ENCODE results near the gene ADAMTS7. TPM values are rescaled to one million over a fixed set of nuclear protein-coding genes. Genes with fewer than 3 reads are reported as not detected.
A peak's percentile ranks its signal among the peaks of the same experiment; 100 is the strongest.

Gene ADAMTS7
- total and polyA plus RNA-seq, 2 of the 13 experiments (the other 11 are each of a cell fraction or from before 2014, with no cell fraction given), result 0.09 to 0.12 TPM

GRCh38 chr15:78811825-78812183 lies 540 bp upstream of the ADAMTS7 start (continued):
- TF ChIP-seq ZNF687 (CRISPR knock-in tag; IDR thresholded peaks at IDR 0.05) (peak; percentile 28; the same call in 1 of the 2 replicates), RORA (CRISPR knock-in tag; IDR thresholded peaks at IDR 0.05) (no peak), SMAD1 (CRISPR knock-in tag; IDR thresholded peaks at IDR 0.05; ENCODE audit: borderline replicate concordance, low read depth) (no peak), HINFP (CRISPR knock-in tag; IDR thresholded peaks at IDR 0.05; ENCODE audit: low read depth) (no peak)

- H3K9ac ChIP-seq (ENCODE audit: insufficient read depth, low read depth, low read length), result no peak overlapping the region
- peak overlapping the region; percentile 85 for H3K4me2 ChIP-seq (ENCODE audit: low read depth, low read length)
- intact Hi-C loops (cut with micrococcal nuclease; ENCODE audit: unreplicated experiment) (loop anchor here (5.0 kb wide), 1 partner anchor 52 kb away; no protein-coding TSS in a partner anchor), in situ Hi-C loops (cut with HindIII; ENCODE audit: extremely low pct_ligation_motif_present, low pct_unique_long_range_greater_than_20kb) (no loop called here)
- ATAC-seq, result peak; percentile 51
- BruUV-seq (replicated peaks), result no TSS peak
- ChIA-PET CTCF (ENCODE audit: low intra/inter-chr PET ratio, low total read pairs) (no interaction called here), POLR2A (no interaction called here)
- H4K20me1 ChIP-seq (ENCODE audit: insufficient read depth, low read length), result no peaks in the 10 kb centered on the region
- peak overlapping the region; percentile 58 to 75 (median 63) for H3K4me3 ChIP-seq (replicated peaks in 1 of 3; ENCODE audit: insufficient read depth in 1 of 3, low read depth in 2 of 3, low read length in 3 of 3)
- no peak overlapping the region for H2AFZ ChIP-seq (ENCODE audit: low read length)
- no peaks in the 10 kb centered on the region for H3K79me2 ChIP-seq (ENCODE audit: insufficient read depth, low read length)
- no peak for DNase-seq (ENCODE audit: low spot score)
- FAIRE-seq, result no peak
- H3K4me1 ChIP-seq (ENCODE audit: insufficient read depth, low read length), result peaks cover 19% of the 10 kb centered on the region
- no peaks in the 10 kb centered on the region for H3K9me3 ChIP-seq (ENCODE audit: low read length)
- H3K36me3 ChIP-seq (replicated peaks in 1 of 2; ENCODE audit: control insufficient read depth in 1 of 2, insufficient read depth in 2 of 2, low read length in 2 of 2), result no peaks in the 10 kb centered on the region
- peaks cover 12 to 51% of the 10 kb centered on the region in 2 experiments for H3K27me3 ChIP-seq (ENCODE audit: control insufficient read depth in 1 of 2, insufficient read depth in 2 of 2, low read length in 2 of 2)
- H3K27ac ChIP-seq (ENCODE audit: extremely low read length, insufficient read depth, low read length), result no peak overlapping the region
- 3% methylated on average over 20 of the region's 76 CpGs for WGBS (ENCODE audit: low lambda C conversion rate)
- TF ChIP-seq KDM3A (CRISPR knock-in tag; IDR thresholded peaks at IDR 0.05; ENCODE audit: low read depth), result no peak
- TF ChIP-seq ZFP91 (CRISPR knock-in tag; IDR thresholded peaks at IDR 0.05; ENCODE audit: borderline replicate concordance), result peak; percentile 28; the same call in 1 of the 2 replicates
- no peak for TF ChIP-seq ISL2 (CRISPR knock-in tag; IDR thresholded peaks at IDR 0.05)
- TF ChIP-seq NCOA5 (CRISPR knock-in tag; IDR thresholded peaks at IDR 0.05), result no peak
- TF ChIP-seq KLF11 (CRISPR knock-in tag; IDR thresholded peaks at IDR 0.05), result no peak
- TF ChIP-seq ZNF225 (CRISPR knock-in tag; IDR thresholded peaks at IDR 0.05), result peak; percentile 11; the same call in 1 of the 2 replicates
- TF ChIP-seq ZNF564 (CRISPR knock-in tag; IDR thresholded peaks at IDR 0.05), result 0 out of 2 replicates have a peak, but pooled peaks have one; percentile 36
- no peak for TF ChIP-seq ZNF12 (CRISPR knock-in tag; IDR thresholded peaks at IDR 0.05)
- TF ChIP-seq ZNF615 (CRISPR knock-in tag; IDR thresholded peaks at IDR 0.05; ENCODE audit: borderline replicate concordance), result no peak
- 0 out of 2 replicates have a peak, but pooled peaks have one; percentile 17 for TF ChIP-seq ZFY (CRISPR knock-in tag; IDR thresholded peaks at IDR 0.05)
Measured at GRCh38 chr15:78810362-78811123, 721 bp downstream of the ADAMTS7 start.
